Spleen (tissue), 11 donors: ENCODE results near the gene FAM107A. TPM values are rescaled to one million over a fixed set of nuclear protein-coding genes. Genes with fewer than 3 reads are reported as not detected.

ENCODE experiments used
- DNase-seq: peaks from one replicate; pipeline ENCODE4 v3.0.0-alpha.2; 2020
- H3K27ac ChIP-seq, 8 donors: fragments of 200-600 bp; sonication (generic) in 7 of 8; 1 replicate in 4 of 8; 2 replicates in 4 of 8; pipeline versions ENCODE4 v1.5.0 to v1.8.0; 2016 to 2021; ENCODE audit warnings: inconsistent platforms in 4 of 8, mild to moderate bottlenecking in 4 of 8, moderate library complexity in 1 of 8
- H3K27me3 ChIP-seq, 7 donors: fragments of 200-600 bp; sonication (generic) in 6 of 7; replicated peaks in 1 of 7; 1 replicate in 4 of 7; 2 replicates in 3 of 7; pipeline versions ENCODE4 v1.5.0 to v1.8.0; 2016 to 2021; ENCODE audit warnings: inconsistent platforms in 3 of 7, mild to moderate bottlenecking in 1 of 7
- H3K36me3 ChIP-seq, 6 donors: fragments of 200-600 bp; sonication (generic) in 5 of 6; 1 replicate in 4 of 6; 2 replicates in 2 of 6; pipeline versions ENCODE4 v1.5.0 to v1.8.0; 2016 to 2021; ENCODE audit warnings: inconsistent platforms in 2 of 6
- H3K4me1 ChIP-seq, 6 donors: fragments of 200-600 bp; sonication (generic) in 5 of 6; 1 replicate in 3 of 6; 2 replicates in 3 of 6; pipeline versions ENCODE4 v1.5.0 to v1.8.0; 2016 to 2021; ENCODE audit warnings: inconsistent platforms in 3 of 6
- H3K4me3 ChIP-seq, 8 donors: fragments of 200-600 bp; sonication (generic) in 7 of 8; 1 replicate in 4 of 8; 2 replicates in 4 of 8; pipeline versions ENCODE4 v1.5.0 to v1.8.0; 2016 to 2021; ENCODE audit warnings: inconsistent platforms in 4 of 8, mild to moderate bottlenecking in 4 of 8, moderate library complexity in 2 of 8
- H3K9me3 ChIP-seq, 8 donors: fragments of 200-600 bp; sonication (generic) in 7 of 8; 1 replicate in 4 of 8; 2 replicates in 4 of 8; pipeline versions ENCODE4 v1.5.0 to v1.8.0; 2016 to 2021; ENCODE audit warnings: inconsistent platforms in 4 of 8
- CTCF ChIP-seq, 11 experiments: fragments of 200-600 bp in 7 of 11; fragments of 450-650 bp in 4 of 11; sonication (generic) in 4 of 11; IDR thresholded peaks in 8 of 11; conservative IDR thresholded peaks in 3 of 11; 1 replicate in 7 of 11; 2 replicates in 4 of 11; pipeline versions ENCODE4 v1.4.0 to v1.8.0; 2016 to 2021; ENCODE audit warnings: antibody characterized with exemption in 11 of 11, inconsistent platforms in 4 of 11, mild to moderate bottlenecking in 1 of 11
- POLR2A ChIP-seq, 3 donors: fragments of 450-650 bp; IDR thresholded peaks; one replicate each; pipeline ENCODE4 v1.5.1; 2017; ENCODE audit warnings: antibody characterized with exemption in 3 of 3, mild to moderate bottlenecking in 1 of 3
- POLR2AphosphoS5 ChIP-seq, 3 donors: sonication (generic); formaldehyde crosslinking; IDR thresholded peaks; one replicate each; pipeline ENCODE4 v1.5.1; 2017; ENCODE audit warnings: antibody characterized with exemption in 3 of 3
- WGBS, 5 donors: extraction: QIAGEN DNeasy Blood & Tissue Kit in 3 of 5; methylation state at CpG; one replicate each; pipeline versions ENCODE4 v1.1.5 to v1.1.7; 2013 to 2018; 5-methylcytosine and 5-hydroxymethylcytosine counted together
- intact Hi-C: fragments of 100-400 bp; cut with DNase I; formaldehyde crosslinking; loops from one replicate; pipeline ENCODE4 v1.15.0; 2023; ENCODE audit warnings: low total_unique reads
- polyA plus RNA-seq, 3 donors: library from polyadenylated mRNA; stranded (reverse); fragments of 200-250 nt; gene quantifications; one replicate each; pipeline ENCODE4 v1.2.1, GENCODE V29; 2013
- total RNA-seq, 7 donors: library from RNA; depleted of rRNA in 3 of 7; stranded (reverse); fragments of >200 nt in 3 of 7; fragmentation: NEBNext Ultra II Directional in 4 of 7; extraction: Animal tissue kit (Norgen Biotek cat#: 25700) in 4 of 7; gene quantifications; one replicate each; pipeline versions ENCODE4 v1.1.0 to v1.2.1, GENCODE V29; 2016 to 2021
- donor health status: healthy with polysubstance abuse.
- donor health status: DM: no; HTN: no; CAD: no; lungs with moderate emphysema.
- donor health status: DM: no; HTN: no; CAD: no.
- donor health status: Bipolar disorder and iron deficiency.
- donor health status: healthy.
- donor health status: DM: no; HTN: no; CAD: no.
- donor health status: DM: yes; HTN: yes; CAD: no.

FAM107A gene
- total and polyA plus RNA-seq, 10 donors, result 5.7 to 47.7 (median 27.0) TPM

GRCh38 chr3:58535531-58536500 is 41.4 kb downstream of the FAM107A start:
- Histone ChIP-seq H3K4me3 (peak overlapping the region in 1 of 8 donors; percentile 6), H3K36me3 (no peaks in the 10 kb centered on the region), H3K4me1 (peaks cover 0 to 34% (median 13%) of the 10 kb centered on the region in 6 donors), H3K27ac (peak overlapping the region in 2 of 8 donors; percentile 33 to 58), H3K9me3 (no peaks in the 10 kb centered on the region), H3K27me3 (no peaks in the 10 kb centered on the region)
- intact Hi-C loops, result loop anchor here (10.0 kb wide), 2 partner anchors 71 to 211 kb away; no protein-coding TSS in a partner anchor
- 19 to 32% (median 27%) methylated on average over 2 of the region's 2 CpGs for WGBS, 5 donors
- no peak for DNase-seq
- TF ChIP-seq POLR2A (IDR thresholded peaks at IDR 0.05), result no peak
- no peak for TF ChIP-seq POLR2AphosphoS5 (IDR thresholded peaks at IDR 0.05)
- TF ChIP-seq CTCF (IDR thresholded peaks at IDR 0.05 in 8 of 11, conservative IDR thresholded peaks at IDR 0.05 in 3 of 11), result no peak

- intact Hi-C loops, result loop anchor here (10.0 kb wide), 2 partner anchors 70 to 210 kb away; no protein-coding TSS in a partner anchor
- H3K36me3 ChIP-seq, result no peaks in the 10 kb centered on the region
- no peak for TF ChIP-seq POLR2AphosphoS5 (IDR thresholded peaks at IDR 0.05)
- no peak for TF ChIP-seq CTCF (IDR thresholded peaks at IDR 0.05 in 8 of 11, conservative IDR thresholded peaks at IDR 0.05 in 3 of 11)
- no peak for TF ChIP-seq POLR2A (IDR thresholded peaks at IDR 0.05)
- H3K4me1 ChIP-seq, result peaks cover 0 to 34% (median 13%) of the 10 kb centered on the region in 6 donors
- no peaks in the 10 kb centered on the region for H3K9me3 ChIP-seq
- no peak overlapping the region for H3K27ac ChIP-seq
- 86 to 96% (median 96%) methylated on average over 7 to 9 of the region's 9 CpGs for WGBS, 5 donors
- DNase-seq, result no peak
- H3K4me3 ChIP-seq, result no peak overlapping the region
- no peaks in the 10 kb centered on the region for H3K27me3 ChIP-seq
Measured at GRCh38 chr3:58534592-58535494, 42.3 kb downstream of the FAM107A start.

- H3K36me3 ChIP-seq, result no peaks in the 10 kb centered on the region
- H3K27ac ChIP-seq, result no peak overlapping the region
Measured at GRCh38 chr3:58532794-58533220, 44.4 kb downstream of the FAM107A start.

More at GRCh38 chr3:58532794-58533220, 44.4 kb downstream of the FAM107A start:
- Histone ChIP-seq H3K9me3 (no peaks in the 10 kb centered on the region), H3K27me3 (no peaks in the 10 kb centered on the region), H3K4me1 (peaks cover 0 to 39% (median 10%) of the 10 kb centered on the region in 6 donors), H3K4me3 (no peak overlapping the region)
- intact Hi-C loops, result loop anchor here (10.0 kb wide), 2 partner anchors 68 to 208 kb away; no protein-coding TSS in a partner anchor
- WGBS, 5 donors, result 19 to 25% (median 22%) methylated on average over 11 of the region's 11 CpGs
- peak; percentile 94 for DNase-seq
- TF ChIP-seq POLR2AphosphoS5 (IDR thresholded peaks at IDR 0.05) (peak; percentile 56 to 68 (median 58)), CTCF (IDR thresholded peaks at IDR 0.05 in 8 of 11, conservative IDR thresholded peaks at IDR 0.05 in 3 of 11) (peak; percentile 84 to 97 (median 95)), POLR2A (IDR thresholded peaks at IDR 0.05) (no peak)
